HCT116 (cell line): ENCODE data around the gene LAX1. TPM values are rescaled to one million over a fixed set of nuclear protein-coding genes. Genes with fewer than 3 reads are reported as not detected.

Source experiments
- ATAC-seq: fragments of 200-7000 bp; cut with Tn5 transposase; 2 replicates; pipeline ENCODE4 v1.9.1; 2020; ENCODE audit warnings: mild to moderate bottlenecking, moderate library complexity
- BruUV-seq: library from RNA; stranded (reverse); fragments of 400-500 nt; replicated peaks from 2 replicates; lab custom pipeline; 2021; lab: Mats Ljungman, UMichigan
- CTCF ChIA-PET: fragments of 300-600 bp; sonication (Branson Sonifier 250); formaldehyde crosslinking; loops from one replicate; lab custom pipeline; 2021; ENCODE audit warnings: antibody characterized with exemption; lab: Charles Lee
- POLR2A ChIA-PET: fragments of 300-600, 350-600 bp; sonication (Branson Sonifier 250); formaldehyde crosslinking; loops from one replicate; lab custom pipeline; 2021; ENCODE audit warnings: antibody characterized with exemption; lab: Charles Lee
- RAD21 ChIA-PET, 2 experiments: fragments of 300-600 bp; sonication (Branson Sonifier 250); formaldehyde crosslinking; loops; one replicate each; lab custom pipeline; 2023; ENCODE audit warnings: low total read pairs in 2 of 2; ENCODE audit not compliant: uncharacterized antibody in 2 of 2, unreplicated experiment in 2 of 2, low non-redundant PET in 1 of 2; lab: Charles Lee
- DNase-seq: peaks from one replicate; pipeline ENCODE4 v3.0.0-alpha.2; 2010; ENCODE audit warnings: low read depth, low spot score
- H2AFZ ChIP-seq: fragments of 200-600 bp; shearing (Covaris generic), sonication (generic); 2 replicates; pipeline ENCODE4 v1.6.1; 2017; ENCODE audit warnings: low read depth, mixed run types, mixed read lengths, antibody characterized with exemption, low read length; ENCODE audit not compliant: poor library complexity, severe bottlenecking
- H3K27ac ChIP-seq: 2 replicates; pipeline ENCODE4 v1.5.1; 2012; ENCODE audit warnings: low read depth, low read length
- H3K27me3 ChIP-seq: fragments of 200-600 bp; sonication (generic); 2 replicates; pipeline ENCODE4 v1.6.1; 2016; ENCODE audit warnings: mixed run types, low read length, mixed read lengths; ENCODE audit not compliant: insufficient read depth
- H3K36me3 ChIP-seq, 2 experiments: fragments of 200-500 bp in 1 of 2; fragments of 200-600 bp in 1 of 2; sonication (Bioruptor generic) in 1 of 2; sonication (generic) in 1 of 2; 2 replicates each; pipeline versions ENCODE4 v1.5.1 to v1.6.1; 2014 to 2016; ENCODE audit warnings: low read length in 2 of 2, inconsistent platforms in 1 of 2, mixed read lengths in 1 of 2, mixed run types in 1 of 2; ENCODE audit not compliant: insufficient read depth in 2 of 2, control insufficient read depth in 1 of 2
- H3K4me1 ChIP-seq, 2 experiments: fragments of 200-600 bp in 1 of 2; sonication (generic) in 1 of 2; 2 replicates each; pipeline versions ENCODE4 v1.5.1 to v1.6.1; 2012 to 2017; ENCODE audit warnings: low read length in 2 of 2, inconsistent platforms in 1 of 2, mild to moderate bottlenecking in 1 of 2, mixed read lengths in 1 of 2, mixed run types in 1 of 2, moderate library complexity in 1 of 2; ENCODE audit not compliant: insufficient read depth in 2 of 2, control insufficient read depth in 1 of 2
- H3K4me2 ChIP-seq: fragments of 200-600 bp; sonication (generic); 2 replicates; pipeline ENCODE4 v1.6.1; 2017; ENCODE audit warnings: mixed run types, low read length, mixed read lengths
- H3K4me3 ChIP-seq, 2 experiments: fragments of 200-600 bp in 1 of 2; sonication (generic) in 1 of 2; replicated peaks in 1 of 2; 2 replicates each; pipeline ENCODE4 v1.5.1; 2011 to 2016; ENCODE audit warnings: low read length in 2 of 2, control low read depth in 1 of 2, low read depth in 1 of 2, mild to moderate bottlenecking in 1 of 2, mixed read lengths in 1 of 2, mixed run types in 1 of 2
- H3K79me2 ChIP-seq: fragments of 200-600 bp; sonication (generic); 2 replicates; pipeline ENCODE4 v1.6.1; 2017; ENCODE audit warnings: mild to moderate bottlenecking, mixed run types, low read length, moderate library complexity, mixed read lengths; ENCODE audit not compliant: insufficient read depth
- H3K9ac ChIP-seq: fragments of 200-600 bp; sonication (generic); 2 replicates; pipeline ENCODE4 v1.6.1; 2016; ENCODE audit warnings: low read length, mixed read lengths
- H3K9me2 ChIP-seq: fragments of 200-600 bp; sonication (generic), shearing (Covaris generic); 2 replicates; pipeline ENCODE4 v1.6.1; 2017; ENCODE audit warnings: mixed run types, mild to moderate bottlenecking, moderate library complexity; ENCODE audit not compliant: insufficient read depth
- H3K9me3 ChIP-seq, 2 experiments: fragments of 200-500 bp in 1 of 2; fragments of 200-600 bp in 1 of 2; sonication (Bioruptor generic) in 1 of 2; sonication (generic) in 1 of 2; 2 replicates each; pipeline ENCODE4 v1.6.1; 2014 to 2017; ENCODE audit warnings: low read length in 2 of 2, mixed read lengths in 2 of 2, inconsistent platforms in 1 of 2, low read depth in 1 of 2, mild to moderate bottlenecking in 1 of 2, mixed run types in 1 of 2, moderate library complexity in 1 of 2; ENCODE audit not compliant: control insufficient read depth in 1 of 2, insufficient read depth in 1 of 2
- H4K20me1 ChIP-seq: fragments of 200-600 bp; sonication (generic), shearing (Covaris generic); 2 replicates; pipeline ENCODE4 v1.6.1; 2017; ENCODE audit warnings: mixed run types, mild to moderate bottlenecking, moderate library complexity; ENCODE audit not compliant: insufficient read depth
- MAX ChIP-seq: IDR thresholded peaks from 2 replicates; pipeline ENCODE4 v1.6.1; 2012
- POLR2A ChIP-seq: IDR thresholded peaks from 2 replicates; pipeline ENCODE4 v1.7.0; 2011; ENCODE audit warnings: borderline replicate concordance; ENCODE audit not compliant: insufficient read depth, insufficient read length; ENCODE audit errors: extremely low read depth
- POLR2AphosphoS5 ChIP-seq: IDR thresholded peaks from 2 replicates; pipeline ENCODE4 v1.6.1; 2011; ENCODE audit warnings: mild to moderate bottlenecking, low read depth, low read length, moderate library complexity
- RAD21 ChIP-seq: IDR thresholded peaks from 2 replicates; pipeline ENCODE4 v1.6.1; 2012; ENCODE audit warnings: low read depth, mild to moderate bottlenecking
- YY1 ChIP-seq: IDR thresholded peaks from 2 replicates; pipeline ENCODE4 v1.6.1; 2011; ENCODE audit warnings: low read length, low read depth, moderate library complexity, mild to moderate bottlenecking; ENCODE audit not compliant: insufficient replicate concordance; ENCODE audit errors: extremely low read depth
- ZBTB33 ChIP-seq: IDR thresholded peaks from 2 replicates; pipeline ENCODE4 v1.6.1; 2011; ENCODE audit warnings: mild to moderate bottlenecking, low read length, moderate library complexity; ENCODE audit not compliant: insufficient replicate concordance; ENCODE audit errors: extremely low read depth
- ZNF274 ChIP-seq: fragments of 200-500 bp; sonication (Bioruptor generic); IDR thresholded peaks from 2 replicates; pipeline ENCODE4 v1.6.1; 2014; ENCODE audit warnings: mild to moderate bottlenecking, low read depth, low read length, inconsistent platforms
- intact Hi-C: fragments of 100-400 bp; cut with micrococcal nuclease; formaldehyde crosslinking; loops from 2 replicates; pipeline ENCODE4 v1.10.0; 2022
- total RNA-seq: library from RNA; stranded (reverse); gene quantifications from one replicate; pipeline ENCODE4 v1.2.1, GENCODE V29; 2021; ENCODE audit not compliant: unreplicated experiment

Gene LAX1
- total RNA-seq, 1 experiment from 2014 or later: 0.12 TPM

GRCh38 chr1:203813581-203814341 lies 48.8 kb downstream of the LAX1 start (continued):
- TF ChIP-seq ZBTB33 (no peak), POLR2AphosphoS5 (no peak), POLR2A (no peak), MAX (no peak), YY1 (no peak)

- TF ChIP-seq ZNF274 (no peak), RAD21 (no peak)
- POLR2A ChIA-PET: no interaction called here
- H3K9ac ChIP-seq: no peak overlapping the region
- H3K9me3 ChIP-seq: no peaks in the 10 kb centered on the region
- H3K79me2 ChIP-seq: peaks cover 84% of the 10 kb centered on the region
- H3K36me3 ChIP-seq: peaks cover 41 to 45% of the 10 kb centered on the region in 2 experiments
- RAD21 ChIA-PET: no interaction called here
- H3K4me1 ChIP-seq: no peaks in the 10 kb centered on the region
- no peaks in the 10 kb centered on the region for H3K9me2 ChIP-seq
- no peak overlapping the region for H3K27ac ChIP-seq
- no peak for ATAC-seq
- no peak for DNase-seq
- H3K4me2 ChIP-seq: no peak overlapping the region
- peaks cover 7% of the 10 kb centered on the region; the same call in 1 of the 2 replicates for H4K20me1 ChIP-seq
- BruUV-seq: no TSS peak
- no peaks in the 10 kb centered on the region for H3K27me3 ChIP-seq
- H2AFZ ChIP-seq: no peak overlapping the region
- CTCF ChIA-PET: no interaction called here
- no peak overlapping the region for H3K4me3 ChIP-seq
- intact Hi-C loops: no loop called here
These were observed 53.4 kb downstream of the LAX1 start for GRCh38 chr1:203818399-203818798.
